Activated T-cell treated with anti-CD3 and anti-CD28 coated beads, Interleukin-2, amount 50 U/mL, for 24 hours (primary cell): ENCODE data around the gene MBP.

ENCODE experiments used
- DNase-seq: peaks from one replicate; pipeline ENCODE4 v3.0.0-alpha.2; 2020
- H3K27ac Mint-ChIP-seq: 2 replicates; pipeline ENCODE4 v1.8.0; 2020; ENCODE audit warnings: mild to moderate bottlenecking, mixed read lengths
- H3K27me3 Mint-ChIP-seq: 2 replicates; pipeline ENCODE4 v1.8.0; 2020; ENCODE audit warnings: mixed read lengths
- H3K36me3 Mint-ChIP-seq: 2 replicates; pipeline ENCODE4 v1.8.0; 2020; ENCODE audit warnings: low read depth, mixed read lengths
- H3K4me1 Mint-ChIP-seq: 2 replicates; pipeline ENCODE4 v1.8.0; 2020; ENCODE audit warnings: low read depth, mixed read lengths
- H3K4me3 Mint-ChIP-seq: 2 replicates; pipeline ENCODE4 v1.8.0; 2020; ENCODE audit warnings: mild to moderate bottlenecking, moderate library complexity, mixed read lengths
- H3K9me3 Mint-ChIP-seq: 2 replicates; pipeline ENCODE4 v1.8.0; 2020; ENCODE audit warnings: mixed read lengths

Gene MBP

DNA sequence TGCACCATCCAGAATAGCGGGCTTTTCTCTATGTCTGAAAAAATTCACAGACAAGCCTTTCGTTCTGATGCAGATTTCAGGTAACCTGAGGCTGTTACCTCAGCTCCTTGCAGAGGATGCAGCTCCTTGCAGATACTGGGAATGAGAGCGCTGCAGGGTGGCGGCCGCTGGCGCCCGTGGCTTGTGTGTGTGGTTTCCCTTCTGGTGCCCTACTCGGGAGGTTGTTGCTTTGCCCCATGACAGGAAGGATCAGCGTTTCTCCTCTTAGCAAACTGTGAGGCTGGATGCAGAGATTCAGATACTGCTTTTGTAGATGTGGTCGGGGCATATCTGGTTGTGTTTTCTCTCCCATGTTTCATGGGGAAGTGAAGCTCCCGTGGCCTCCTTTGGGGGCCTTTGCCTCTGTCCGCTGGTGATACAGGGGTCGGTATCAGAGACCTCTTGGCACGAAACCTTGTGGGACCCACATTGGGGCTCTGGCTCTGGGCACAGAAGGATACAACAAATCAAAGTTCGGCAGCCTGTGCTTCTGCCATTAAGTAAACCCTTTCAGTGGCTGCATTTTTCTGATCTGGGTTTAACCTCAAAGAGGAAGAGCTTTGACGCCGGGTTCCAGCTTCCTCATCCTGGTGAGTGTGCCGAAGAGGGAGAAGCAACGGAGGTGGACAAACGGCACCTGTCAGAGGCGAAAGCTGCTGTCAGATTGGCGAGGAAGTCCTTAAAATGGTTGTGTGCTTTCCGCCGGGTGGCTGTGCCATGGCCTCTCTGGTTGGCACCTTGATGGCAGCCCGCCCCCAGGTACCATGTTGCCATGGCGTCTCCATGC, 127.8 kb downstream of the MBP start:
- DNase-seq, result no peak
- peak overlapping the region; percentile 36 for H3K4me3 Mint-ChIP-seq
- H3K36me3 Mint-ChIP-seq, result peaks cover 15% of the 10 kb centered on the region
- no peaks in the 10 kb centered on the region for H3K27me3 Mint-ChIP-seq
- peaks cover 33% of the 10 kb centered on the region for H3K4me1 Mint-ChIP-seq
- H3K27ac Mint-ChIP-seq, result peak overlapping the region; percentile 74
- H3K9me3 Mint-ChIP-seq, result no peaks in the 10 kb centered on the region

GRCh38 chr18:77003316-77003715, 129.3 kb downstream of the MBP start:
- Mint-ChIP-seq H3K36me3 (peaks cover 6% of the 10 kb centered on the region), H3K27ac (no peak overlapping the region), H3K27me3 (no peaks in the 10 kb centered on the region), H3K4me3 (no peak overlapping the region), H3K9me3 (no peaks in the 10 kb centered on the region), H3K4me1 (peaks cover 33% of the 10 kb centered on the region)
- no peak for DNase-seq

DNA sequence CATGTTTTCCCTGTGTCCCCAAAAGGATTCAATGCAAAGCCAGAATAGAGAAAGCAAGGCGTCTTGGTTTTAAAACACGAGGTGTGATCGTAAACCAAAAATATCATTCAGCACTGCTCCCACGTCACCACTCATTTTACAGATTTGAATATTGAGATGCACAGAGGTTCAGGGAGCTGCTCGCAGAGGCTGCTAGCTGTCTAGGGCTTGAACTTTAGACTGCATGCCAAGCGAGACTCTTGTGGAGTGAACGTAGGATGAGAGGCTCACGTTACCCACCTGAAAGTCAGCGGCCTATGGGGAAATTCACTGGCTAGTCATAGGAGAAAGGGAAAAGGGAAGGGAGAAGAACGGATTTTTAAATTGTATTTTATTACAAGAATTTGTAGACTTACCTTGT, 130.1 kb downstream of the MBP start:
- DNase-seq, result no peak
- Mint-ChIP-seq H3K9me3 (no peaks in the 10 kb centered on the region), H3K4me3 (no peak overlapping the region), H3K27me3 (no peaks in the 10 kb centered on the region), H3K27ac (no peak overlapping the region), H3K36me3 (peaks cover 3% of the 10 kb centered on the region), H3K4me1 (peaks cover 32% of the 10 kb centered on the region)

DNA sequence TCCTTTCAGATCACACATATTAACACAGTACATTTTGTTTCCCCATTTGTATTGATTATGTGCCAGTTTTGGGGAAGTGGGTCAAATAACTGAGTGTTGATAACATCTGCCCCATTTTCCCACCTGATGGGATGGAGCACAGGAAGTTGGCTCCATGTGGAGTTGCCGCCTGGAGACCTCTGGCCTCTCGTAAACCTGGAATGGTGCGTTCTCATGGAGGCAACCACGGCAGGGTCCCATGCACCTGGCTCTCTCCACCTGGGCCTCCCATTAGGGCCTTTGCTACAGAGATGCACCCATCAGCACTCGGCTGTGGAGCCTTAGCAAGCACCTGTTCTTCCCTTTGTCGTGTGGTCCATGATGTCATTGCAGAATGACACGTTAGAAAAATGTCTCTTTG, 130.6 kb downstream of the MBP start:
- Mint-ChIP-seq H3K4me3 (no peak overlapping the region), H3K27me3 (no peaks in the 10 kb centered on the region), H3K36me3 (peaks cover 3% of the 10 kb centered on the region), H3K27ac (no peak overlapping the region), H3K4me1 (peaks cover 31% of the 10 kb centered on the region), H3K9me3 (no peaks in the 10 kb centered on the region)
- DNase-seq, result no peak

DNA sequence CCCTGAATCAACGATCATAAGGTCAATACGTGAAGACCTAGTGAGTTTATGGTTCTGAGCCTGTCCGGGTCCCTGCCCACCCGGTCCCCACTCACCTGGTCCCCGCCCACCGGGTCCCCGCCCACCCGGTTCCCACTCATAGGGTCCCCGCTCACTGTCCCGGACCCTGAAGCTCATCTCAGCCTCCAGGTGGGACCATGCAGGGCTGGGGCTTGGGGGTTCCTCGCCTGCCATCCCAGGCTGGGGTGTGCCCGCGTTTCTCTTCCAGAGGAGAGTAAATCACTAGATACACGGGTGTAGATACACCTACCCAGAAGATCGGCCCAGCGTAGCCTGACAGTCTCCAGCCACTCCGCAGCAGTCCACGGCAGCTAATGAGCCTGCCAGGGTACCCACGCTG, 131.5 kb downstream of the MBP start:
- H3K27me3 Mint-ChIP-seq, result no peaks in the 10 kb centered on the region
- no peak for DNase-seq
- no peaks in the 10 kb centered on the region for H3K36me3 Mint-ChIP-seq
- H3K9me3 Mint-ChIP-seq, result no peaks in the 10 kb centered on the region
- H3K27ac Mint-ChIP-seq, result no peak overlapping the region
- peaks cover 28% of the 10 kb centered on the region for H3K4me1 Mint-ChIP-seq
- H3K4me3 Mint-ChIP-seq, result no peak overlapping the region

- no peaks in the 10 kb centered on the region for H3K9me3 Mint-ChIP-seq
- no peaks in the 10 kb centered on the region for H3K27me3 Mint-ChIP-seq
- no peak overlapping the region for H3K27ac Mint-ChIP-seq
- H3K4me1 Mint-ChIP-seq, result peaks cover 22% of the 10 kb centered on the region
- no peak overlapping the region for H3K4me3 Mint-ChIP-seq
- H3K36me3 Mint-ChIP-seq, result no peaks in the 10 kb centered on the region
- DNase-seq, result peak; percentile 71
Measured at GRCh38 chr18:77000527-77000926, 132.1 kb downstream of the MBP start.

GRCh38 chr18:76999077-76999476, 133.5 kb downstream of the MBP start:
- H3K27me3 Mint-ChIP-seq, result no peaks in the 10 kb centered on the region
- H3K9me3 Mint-ChIP-seq, result no peaks in the 10 kb centered on the region
- DNase-seq, result no peak
- no peak overlapping the region for H3K4me3 Mint-ChIP-seq
- H3K4me1 Mint-ChIP-seq, result peaks cover 8% of the 10 kb centered on the region
- H3K27ac Mint-ChIP-seq, result no peak overlapping the region
- no peaks in the 10 kb centered on the region for H3K36me3 Mint-ChIP-seq

DNA sequence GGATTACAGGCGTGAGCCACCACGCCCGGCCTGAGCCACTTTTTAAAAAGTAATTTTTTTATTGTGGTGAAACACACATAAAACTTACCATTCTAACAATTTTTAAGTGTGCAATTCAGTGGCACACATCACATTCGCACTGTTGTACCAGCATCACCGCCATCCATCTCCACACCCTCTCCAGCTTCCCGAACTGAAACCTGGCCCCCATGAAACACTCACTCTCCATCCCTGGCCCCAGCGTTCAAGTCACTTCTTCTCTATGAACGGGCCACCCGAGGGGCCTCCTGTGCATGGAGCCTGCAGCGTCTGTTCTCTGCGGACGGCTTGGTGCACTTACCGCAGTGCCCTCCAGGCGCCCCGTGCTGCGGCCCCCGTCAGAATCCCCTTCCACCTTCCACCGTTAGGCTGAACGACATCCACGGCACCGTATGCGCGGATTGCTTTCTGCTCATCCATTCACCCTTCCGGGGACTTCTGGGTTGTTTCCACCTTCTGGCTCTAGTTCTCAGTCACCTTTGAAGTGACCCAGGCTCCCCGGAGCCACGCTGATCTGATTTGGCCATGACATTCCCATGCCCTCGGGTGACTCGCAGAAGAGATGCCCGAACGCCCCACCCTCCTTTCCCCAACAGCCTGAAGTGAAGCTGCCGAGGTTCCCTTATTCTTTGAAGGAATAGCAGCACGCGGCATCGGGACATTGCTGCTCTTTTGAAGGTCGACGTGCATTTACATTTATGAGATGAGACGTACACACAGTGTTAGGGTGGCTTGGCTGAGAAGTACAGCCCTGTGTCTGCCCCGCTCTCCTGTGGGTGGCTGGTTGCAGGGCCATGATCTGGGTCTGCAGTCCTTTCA, 134.4 kb downstream of the MBP start:
- no peaks in the 10 kb centered on the region for H3K27me3 Mint-ChIP-seq
- no peaks in the 10 kb centered on the region for H3K9me3 Mint-ChIP-seq
- no peaks in the 10 kb centered on the region for H3K36me3 Mint-ChIP-seq
- H3K4me3 Mint-ChIP-seq, result no peak overlapping the region
- DNase-seq, result no peak
- H3K4me1 Mint-ChIP-seq, result peaks cover 8% of the 10 kb centered on the region
- no peak overlapping the region for H3K27ac Mint-ChIP-seq

DNA sequence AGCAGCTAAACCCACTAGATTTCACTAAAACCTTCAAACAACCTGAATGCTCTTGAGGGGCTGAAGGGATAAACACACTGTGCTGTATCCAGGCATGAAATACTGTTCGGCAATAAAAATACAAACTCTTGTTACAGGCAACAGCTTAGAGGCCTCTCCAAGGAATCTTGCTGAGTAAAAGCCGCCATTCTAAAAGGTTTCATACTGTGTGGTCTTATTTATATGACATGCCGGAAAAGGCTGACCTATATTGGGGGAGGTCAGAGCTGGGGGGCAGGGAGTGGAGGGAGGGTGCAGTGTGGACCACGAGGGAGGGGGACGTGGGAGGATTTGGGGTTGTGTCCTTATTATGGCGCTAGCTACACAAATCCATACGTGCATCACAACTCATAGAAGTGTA, 136.2 kb downstream of the MBP start:
- no peak for DNase-seq
- no peak overlapping the region for H3K4me3 Mint-ChIP-seq

GRCh38 chr18:76995896-76996295, 136.7 kb downstream of the MBP start:
- no peak overlapping the region for H3K27ac Mint-ChIP-seq
- no peak for DNase-seq
- H3K9me3 Mint-ChIP-seq, result no peaks in the 10 kb centered on the region
- no peak overlapping the region for H3K4me3 Mint-ChIP-seq
- peaks cover 8% of the 10 kb centered on the region for H3K4me1 Mint-ChIP-seq
- H3K27me3 Mint-ChIP-seq, result no peaks in the 10 kb centered on the region
- H3K36me3 Mint-ChIP-seq, result no peaks in the 10 kb centered on the region

More for the DNA sequence above, 136.2 kb downstream of the MBP start:
- Mint-ChIP-seq H3K4me1 (peaks cover 8% of the 10 kb centered on the region), H3K36me3 (no peaks in the 10 kb centered on the region), H3K27ac (no peak overlapping the region), H3K27me3 (no peaks in the 10 kb centered on the region), H3K9me3 (no peaks in the 10 kb centered on the region)

GRCh38 chr18:76994086-76994654, 138.4 kb downstream of the MBP start:
- no peaks in the 10 kb centered on the region for H3K4me1 Mint-ChIP-seq
- no peaks in the 10 kb centered on the region for H3K9me3 Mint-ChIP-seq
- H3K36me3 Mint-ChIP-seq, result no peaks in the 10 kb centered on the region
- H3K27me3 Mint-ChIP-seq, result no peaks in the 10 kb centered on the region
- H3K4me3 Mint-ChIP-seq, result no peak overlapping the region
- no peak for DNase-seq
- no peak overlapping the region for H3K27ac Mint-ChIP-seq

- H3K27ac Mint-ChIP-seq, result no peak overlapping the region
- no peaks in the 10 kb centered on the region for H3K36me3 Mint-ChIP-seq
- H3K4me1 Mint-ChIP-seq, result no peaks in the 10 kb centered on the region
- H3K27me3 Mint-ChIP-seq, result no peaks in the 10 kb centered on the region
- no peak for DNase-seq
- H3K9me3 Mint-ChIP-seq, result no peaks in the 10 kb centered on the region
- no peak overlapping the region for H3K4me3 Mint-ChIP-seq
Measured at GRCh38 chr18:76993573-76993972, 139.0 kb downstream of the MBP start.

- Mint-ChIP-seq H3K36me3 (no peaks in the 10 kb centered on the region), H3K9me3 (no peaks in the 10 kb centered on the region), H3K27ac (no peak overlapping the region), H3K27me3 (no peaks in the 10 kb centered on the region), H3K4me1 (no peaks in the 10 kb centered on the region), H3K4me3 (no peak overlapping the region)
- DNase-seq, result no peak
Measured at GRCh38 chr18:76993085-76993382, 139.5 kb downstream of the MBP start.

DNA sequence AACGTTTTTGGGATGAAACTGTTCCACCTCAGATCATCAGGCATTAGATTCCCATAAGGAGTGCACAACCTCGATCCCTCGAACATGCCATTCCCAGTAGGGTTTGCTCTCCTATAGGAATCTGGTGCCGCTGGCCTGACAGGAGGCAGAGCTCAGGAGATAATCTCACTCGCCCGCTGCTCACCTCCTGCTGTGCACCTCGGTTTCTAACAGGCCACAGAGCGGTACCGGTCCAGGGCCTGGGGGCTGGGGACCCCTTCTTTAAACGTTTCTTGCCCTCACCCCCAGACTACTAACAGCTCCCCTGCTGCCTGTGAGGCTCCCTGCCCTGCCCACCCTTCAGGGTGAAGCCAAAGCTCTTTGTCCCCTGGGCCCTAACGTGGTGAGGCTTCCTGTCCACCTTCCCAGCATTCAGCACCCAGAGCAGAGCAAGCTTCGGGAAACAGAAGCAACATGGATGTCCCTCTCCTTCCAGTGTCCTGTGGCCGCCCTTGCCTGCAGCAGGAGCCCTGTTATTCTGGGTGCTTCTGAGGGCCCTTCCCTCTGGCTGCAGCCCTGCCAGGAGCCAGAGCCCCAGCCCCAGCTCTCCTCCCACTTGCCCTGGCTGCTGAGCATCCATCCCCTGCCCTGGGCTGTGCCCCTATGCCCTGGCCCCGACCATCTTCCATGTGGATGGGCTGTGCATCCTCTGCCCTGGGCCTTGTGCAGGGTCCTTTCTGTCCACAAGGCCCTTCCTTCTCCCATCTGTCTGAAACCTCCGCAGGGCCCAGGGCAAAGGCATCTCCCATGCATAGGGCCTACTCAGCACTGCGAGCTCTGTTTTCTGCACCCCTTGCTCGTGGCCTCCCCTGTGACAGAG, 140.1 kb downstream of the MBP start:
- H3K4me3 Mint-ChIP-seq, result no peak overlapping the region
- no peak overlapping the region for H3K27ac Mint-ChIP-seq
- no peaks in the 10 kb centered on the region for H3K27me3 Mint-ChIP-seq

More for the DNA sequence above, 140.1 kb downstream of the MBP start:
- Mint-ChIP-seq H3K36me3 (no peaks in the 10 kb centered on the region), H3K9me3 (no peaks in the 10 kb centered on the region), H3K4me1 (no peaks in the 10 kb centered on the region)
- DNase-seq, result no peak
